Measurements from ENCODE around the gene NKIRAS1. TPM values are rescaled to one million over a fixed set of nuclear protein-coding genes. Genes with fewer than 3 reads are reported as not detected.
A peak's percentile ranks its signal among the peaks of the same experiment; 100 is the strongest.

Gene NKIRAS1
- total RNA-seq, 1 donor from 2014 or later: 13.2 TPM

DNA sequence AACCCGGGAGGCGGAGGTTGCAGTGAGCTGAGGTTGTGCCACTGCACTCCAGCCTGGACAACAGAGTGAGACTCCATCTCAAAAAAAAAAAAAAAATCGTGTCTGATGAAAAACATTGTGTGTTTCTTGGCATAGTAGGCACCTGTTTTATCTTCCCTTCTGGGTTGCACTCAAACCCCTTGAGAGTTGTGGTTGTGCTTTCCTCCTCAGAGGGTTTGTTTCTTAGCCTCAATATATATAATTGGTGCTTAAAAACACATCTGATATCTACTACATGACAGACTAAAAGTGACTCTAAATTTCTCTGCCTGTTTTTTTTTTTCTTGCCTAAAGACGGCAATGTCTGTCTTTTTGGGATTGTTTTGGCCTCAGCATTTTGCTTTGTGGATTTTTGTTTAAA, 35.9 kb upstream of the NKIRAS1 start:
- H3K4me1 Mint-ChIP-seq (ENCODE audit: low read depth): peaks cover 48% of the 10 kb centered on the region
- H3K4me3 Mint-ChIP-seq (ENCODE audit: unreplicated experiment): no peak overlapping the region
- peaks cover 3% of the 10 kb centered on the region for H3K36me3 Mint-ChIP-seq (ENCODE audit: low read depth)
- TF ChIP-seq, protein P1, sequence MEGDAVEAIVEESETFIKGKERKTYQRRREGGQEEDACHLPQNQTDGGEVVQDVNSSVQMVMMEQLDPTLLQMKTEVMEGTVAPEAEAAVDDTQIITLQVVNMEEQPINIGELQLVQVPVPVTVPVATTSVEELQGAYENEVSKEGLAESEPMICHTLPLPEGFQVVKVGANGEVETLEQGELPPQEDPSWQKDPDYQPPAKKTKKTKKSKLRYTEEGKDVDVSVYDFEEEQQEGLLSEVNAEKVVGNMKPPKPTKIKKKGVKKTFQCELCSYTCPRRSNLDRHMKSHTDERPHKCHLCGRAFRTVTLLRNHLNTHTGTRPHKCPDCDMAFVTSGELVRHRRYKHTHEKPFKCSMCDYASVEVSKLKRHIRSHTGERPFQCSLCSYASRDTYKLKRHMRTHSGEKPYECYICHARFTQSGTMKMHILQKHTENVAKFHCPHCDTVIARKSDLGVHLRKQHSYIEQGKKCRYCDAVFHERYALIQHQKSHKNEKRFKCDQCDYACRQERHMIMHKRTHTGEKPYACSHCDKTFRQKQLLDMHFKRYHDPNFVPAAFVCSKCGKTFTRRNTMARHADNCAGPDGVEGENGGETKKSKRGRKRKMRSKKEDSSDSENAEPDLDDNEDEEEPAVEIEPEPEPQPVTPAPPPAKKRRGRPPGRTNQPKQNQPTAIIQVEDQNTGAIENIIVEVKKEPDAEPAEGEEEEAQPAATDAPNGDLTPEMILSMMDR (IDR thresholded peaks at IDR 0.05): no peak
- H3K27ac Mint-ChIP-seq (ENCODE audit: unreplicated experiment): no peak overlapping the region
- H3K27me3 Mint-ChIP-seq (ENCODE audit: low read depth): no peaks in the 10 kb centered on the region
- no peak for DNase-seq (ENCODE audit: low spot score)
- no peaks in the 10 kb centered on the region for H3K9me3 Mint-ChIP-seq (ENCODE audit: low read depth)

DNA sequence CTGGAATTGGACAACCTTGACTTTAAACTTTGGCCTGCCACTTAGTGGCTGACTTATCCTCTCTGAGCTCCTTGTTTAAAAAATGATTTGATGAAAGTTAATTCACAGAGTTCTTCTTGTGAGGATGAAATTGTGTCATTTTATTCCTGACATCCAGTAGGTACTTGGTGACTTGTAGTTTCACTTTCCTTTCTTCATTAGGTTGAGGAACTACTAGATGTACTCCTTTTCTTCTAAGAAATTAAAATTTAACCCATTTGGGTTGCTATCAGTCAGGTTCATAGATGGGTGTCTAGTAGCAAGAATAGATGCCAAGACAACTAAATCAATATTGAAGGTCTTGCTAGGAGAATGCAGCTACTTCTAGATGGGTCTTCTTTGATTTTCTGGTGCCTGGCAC, 33.5 kb upstream of the NKIRAS1 start:
- H3K4me3 Mint-ChIP-seq (ENCODE audit: unreplicated experiment): no peak overlapping the region
- no peaks in the 10 kb centered on the region for H3K27me3 Mint-ChIP-seq (ENCODE audit: low read depth)
- H3K9me3 Mint-ChIP-seq (ENCODE audit: low read depth): no peaks in the 10 kb centered on the region
- H3K36me3 Mint-ChIP-seq (ENCODE audit: low read depth): no peaks in the 10 kb centered on the region
- peak overlapping the region; percentile 71 for H3K27ac Mint-ChIP-seq (ENCODE audit: unreplicated experiment)
- TF ChIP-seq, protein P1 (IDR thresholded peaks at IDR 0.05): no peak
- no peak for DNase-seq (ENCODE audit: low spot score)
- peaks cover 62% of the 10 kb centered on the region for H3K4me1 Mint-ChIP-seq (ENCODE audit: low read depth)

DNA sequence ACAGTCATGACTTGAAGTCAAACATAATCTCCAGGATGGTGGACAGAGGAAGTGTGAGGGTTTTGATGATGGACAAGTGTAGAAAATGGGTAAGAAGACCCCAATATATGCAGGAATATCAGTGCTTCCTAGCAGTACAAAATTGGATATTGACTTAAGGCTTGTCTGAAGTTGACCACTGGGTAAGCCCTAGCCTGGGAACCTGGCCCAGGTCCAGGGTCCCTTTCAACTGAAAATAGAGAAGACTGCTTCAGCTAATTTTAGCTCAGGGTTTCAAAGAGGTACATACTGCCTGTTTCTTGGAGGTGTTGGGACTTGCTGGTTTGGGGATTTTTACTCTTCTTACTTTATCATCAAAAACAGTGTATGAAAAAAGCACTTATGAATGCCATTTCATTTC, 33.0 kb upstream of the NKIRAS1 start:
- Mint-ChIP-seq H3K4me1 (ENCODE audit: low read depth) (peaks cover 62% of the 10 kb centered on the region), H3K36me3 (ENCODE audit: low read depth) (no peaks in the 10 kb centered on the region), H3K4me3 (ENCODE audit: unreplicated experiment) (no peak overlapping the region), H3K27me3 (ENCODE audit: low read depth) (no peaks in the 10 kb centered on the region), H3K27ac (ENCODE audit: unreplicated experiment) (peak overlapping the region; percentile 71), H3K9me3 (ENCODE audit: low read depth) (no peaks in the 10 kb centered on the region)
- TF ChIP-seq, protein P1 (IDR thresholded peaks at IDR 0.05): no peak
- no peak for DNase-seq (ENCODE audit: low spot score)

DNA sequence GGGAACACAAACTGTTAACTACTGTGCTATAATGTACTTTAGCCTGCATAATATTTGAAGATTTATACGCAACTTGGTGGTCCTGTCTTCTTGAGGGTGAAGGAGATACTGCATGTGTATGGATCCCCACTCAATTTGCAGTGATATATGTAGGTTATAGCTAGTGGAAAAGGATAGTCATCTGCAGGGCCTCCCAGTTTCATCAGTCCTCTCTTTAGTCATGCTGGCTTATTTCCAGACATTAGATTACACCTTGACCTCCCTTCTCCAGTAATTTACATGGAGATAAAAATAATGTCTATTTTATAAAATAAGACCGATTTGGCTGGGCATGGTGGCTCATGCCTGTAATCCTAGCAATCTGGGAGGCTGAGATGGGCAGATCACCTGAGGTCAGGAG, 32.0 kb upstream of the NKIRAS1 start:
- no peaks in the 10 kb centered on the region for H3K9me3 Mint-ChIP-seq (ENCODE audit: low read depth)
- H3K27me3 Mint-ChIP-seq (ENCODE audit: low read depth): no peaks in the 10 kb centered on the region
- no peaks in the 10 kb centered on the region for H3K36me3 Mint-ChIP-seq (ENCODE audit: low read depth)
- no peak for DNase-seq (ENCODE audit: low spot score)
- TF ChIP-seq, protein P1 (IDR thresholded peaks at IDR 0.05): no peak
- no peak overlapping the region for H3K4me3 Mint-ChIP-seq (ENCODE audit: unreplicated experiment)
- no peak overlapping the region for H3K27ac Mint-ChIP-seq (ENCODE audit: unreplicated experiment)
- H3K4me1 Mint-ChIP-seq (ENCODE audit: low read depth): peaks cover 70% of the 10 kb centered on the region

DNA sequence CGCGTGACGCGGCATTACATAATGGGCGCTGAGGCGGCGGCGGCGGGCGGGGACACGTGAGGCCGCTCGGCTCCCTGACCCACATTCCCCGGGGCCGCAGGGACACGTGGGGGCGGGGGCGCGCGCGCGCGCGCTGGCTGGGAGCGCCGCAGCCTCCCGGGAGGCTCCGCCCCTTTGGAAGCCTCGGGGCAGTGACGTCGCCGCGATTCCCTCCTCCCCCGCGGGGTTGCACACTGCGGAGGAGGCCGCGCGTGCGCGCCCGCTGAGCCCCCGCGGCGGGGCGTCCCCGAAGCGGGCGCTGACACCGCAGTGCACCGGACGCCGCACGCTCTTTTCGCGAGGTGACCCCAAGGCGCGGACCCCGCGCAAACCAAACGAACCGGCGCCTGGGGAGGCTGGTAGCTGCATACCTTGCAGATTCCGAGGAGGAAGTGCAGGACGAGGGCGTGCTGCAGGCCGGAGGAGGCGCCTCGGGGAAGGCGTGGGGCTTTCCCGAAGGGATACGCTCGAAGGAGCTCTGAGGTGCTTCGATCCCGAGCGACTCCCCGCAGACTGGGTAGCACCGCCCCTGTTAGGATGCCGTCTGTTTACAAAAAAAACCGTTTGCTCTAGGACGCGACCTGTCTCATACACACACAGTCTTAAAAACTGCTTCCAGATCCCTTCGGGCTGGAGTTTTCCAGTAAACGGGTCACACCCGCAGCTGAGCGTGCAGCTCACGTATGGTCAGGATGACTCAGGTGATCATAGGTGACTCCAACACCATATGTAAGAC, 29.3 kb upstream of the NKIRAS1 start:
- Mint-ChIP-seq H3K36me3 (ENCODE audit: low read depth) (no peaks in the 10 kb centered on the region), H3K9me3 (ENCODE audit: low read depth) (no peaks in the 10 kb centered on the region), H3K27me3 (ENCODE audit: low read depth) (no peaks in the 10 kb centered on the region), H3K4me1 (ENCODE audit: low read depth) (peaks cover 47% of the 10 kb centered on the region), H3K27ac (ENCODE audit: unreplicated experiment) (peak overlapping the region; percentile 96), H3K4me3 (ENCODE audit: unreplicated experiment) (peak overlapping the region; percentile 78)
- TF ChIP-seq, protein P1 (IDR thresholded peaks at IDR 0.05): peak; percentile 22
- DNase-seq (ENCODE audit: low spot score): peak; percentile 99

All from chondrocyte (in vitro differentiated cells).